Vagina (tissue), 2 donors: Measurements from ENCODE around the gene ZNF641. TPM values are rescaled to one million over a fixed set of nuclear protein-coding genes. Genes with fewer than 3 reads are reported as not detected.

Experiments
- DNase-seq, 2 donors: peaks; one replicate each; pipeline ENCODE4 v3.0.0-alpha.2; 2017; ENCODE audit errors: extremely low spot score in 2 of 2
- H3K27ac ChIP-seq: fragments of 200-600 bp; sonication (generic); one replicate; pipeline ENCODE4 v1.5.1; 2019
- H3K27me3 ChIP-seq: fragments of 200-600 bp; sonication (generic); one replicate; pipeline ENCODE4 v1.5.1; 2019
- H3K36me3 ChIP-seq, 2 donors: fragments of 200-600 bp; sonication (generic); one replicate each; pipeline ENCODE4 v1.5.1; 2017 to 2019
- H3K4me1 ChIP-seq: fragments of 200-600 bp; sonication (generic); one replicate; pipeline ENCODE4 v1.5.1; 2019
- H3K4me3 ChIP-seq, 2 donors: fragments of 200-600 bp; sonication (generic); 1 replicate in 1 of 2; 2 replicates in 1 of 2; pipeline ENCODE4 v1.5.1; 2016 to 2019
- H3K9me3 ChIP-seq: fragments of 200-600 bp; sonication (generic); one replicate; pipeline ENCODE4 v1.5.1; 2019
- CTCF ChIP-seq, 3 experiments: fragments of 450-650 bp in 2 of 3; fragments of 200-600 bp in 1 of 3; sonication (generic) in 1 of 3; IDR thresholded peaks; one replicate each; pipeline ENCODE4 v1.5.1; 2017 to 2019; ENCODE audit warnings: antibody characterized with exemption in 3 of 3, mild to moderate bottlenecking in 2 of 3, moderate library complexity in 2 of 3
- POLR2A ChIP-seq, 2 donors: fragments of 450-650 bp; IDR thresholded peaks; one replicate each; pipeline ENCODE4 v1.6.1; 2017; ENCODE audit warnings: antibody characterized with exemption in 2 of 2, mild to moderate bottlenecking in 2 of 2, moderate library complexity in 2 of 2
- POLR2AphosphoS5 ChIP-seq, 2 donors: sonication (generic); formaldehyde crosslinking; IDR thresholded peaks; one replicate each; pipeline ENCODE4 v1.9.0; 2017; ENCODE audit warnings: antibody characterized with exemption in 2 of 2, mild to moderate bottlenecking in 2 of 2, low read depth in 1 of 2; ENCODE audit not compliant: insufficient read depth in 1 of 2
- intact Hi-C: fragments of 100-400 bp; cut with DNase I; formaldehyde crosslinking; loops from one replicate; pipeline ENCODE4 v1.15.1; 2023
- total RNA-seq: library from RNA; depleted of rRNA; stranded (reverse); fragments of >200 nt; gene quantifications from one replicate; pipeline ENCODE4 v1.2.3, GENCODE V29; 2016

Gene ZNF641
- total RNA-seq, 1 donor from 2014 or later: 15.5 TPM

GRCh38 chr12:48379794-48380193 is 29.1 kb upstream of the ZNF641 start:
- Histone ChIP-seq H3K36me3 (no peaks in the 10 kb centered on the region), H3K27ac (no peak overlapping the region), H3K4me1 (no peaks in the 10 kb centered on the region), H3K27me3 (no peaks in the 10 kb centered on the region), H3K4me3 (no peak overlapping the region), H3K9me3 (no peaks in the 10 kb centered on the region)
- no peak for TF ChIP-seq POLR2A (IDR thresholded peaks at IDR 0.05)
- no peak for TF ChIP-seq CTCF (IDR thresholded peaks at IDR 0.05)
- no peak for TF ChIP-seq POLR2AphosphoS5 (IDR thresholded peaks at IDR 0.05; ENCODE audit: insufficient read depth in 1 of 2, low read depth in 1 of 2)
- intact Hi-C loops: loop anchor here (5.0 kb wide), 1 partner anchor 563 kb away; no protein-coding TSS in a partner anchor
- DNase-seq: no peak

GRCh38 chr12:48377646-48378045 is 26.9 kb upstream of the ZNF641 start:
- TF ChIP-seq POLR2AphosphoS5 (IDR thresholded peaks at IDR 0.05; ENCODE audit: insufficient read depth in 1 of 2, low read depth in 1 of 2) (no peak), POLR2A (IDR thresholded peaks at IDR 0.05) (no peak), CTCF (IDR thresholded peaks at IDR 0.05) (no peak)
- Histone ChIP-seq H3K27ac (no peak overlapping the region), H3K4me1 (no peaks in the 10 kb centered on the region), H3K4me3 (no peak overlapping the region), H3K9me3 (no peaks in the 10 kb centered on the region), H3K36me3 (no peaks in the 10 kb centered on the region), H3K27me3 (no peaks in the 10 kb centered on the region)
- no peak for DNase-seq
- intact Hi-C loops: no loop called here

GRCh38 chr12:48374164-48374563 is 23.4 kb upstream of the ZNF641 start:
- no peak overlapping the region for H3K27ac ChIP-seq
- H3K4me1 ChIP-seq: no peaks in the 10 kb centered on the region
- no peak for TF ChIP-seq POLR2A (IDR thresholded peaks at IDR 0.05)
- TF ChIP-seq CTCF (IDR thresholded peaks at IDR 0.05): no peak
- no peak for TF ChIP-seq POLR2AphosphoS5 (IDR thresholded peaks at IDR 0.05; ENCODE audit: insufficient read depth in 1 of 2, low read depth in 1 of 2)
- intact Hi-C loops: no loop called here
- H3K9me3 ChIP-seq: no peaks in the 10 kb centered on the region
- H3K4me3 ChIP-seq: no peak overlapping the region
- H3K27me3 ChIP-seq: no peaks in the 10 kb centered on the region
- no peaks in the 10 kb centered on the region for H3K36me3 ChIP-seq
- DNase-seq: no peak

GRCh38 chr12:48366131-48366530 is 15.4 kb upstream of the ZNF641 start:
- H3K9me3 ChIP-seq: no peaks in the 10 kb centered on the region
- TF ChIP-seq POLR2AphosphoS5 (IDR thresholded peaks at IDR 0.05; ENCODE audit: insufficient read depth in 1 of 2, low read depth in 1 of 2) (no peak), CTCF (IDR thresholded peaks at IDR 0.05) (no peak), POLR2A (IDR thresholded peaks at IDR 0.05) (no peak)
- intact Hi-C loops: no loop called here

GRCh38 chr12:48361664-48362339 is 11.1 kb upstream of the ZNF641 start:
- H3K27ac ChIP-seq: no peak overlapping the region
- H3K36me3 ChIP-seq: no peaks in the 10 kb centered on the region
- no peaks in the 10 kb centered on the region for H3K9me3 ChIP-seq
- TF ChIP-seq POLR2A (IDR thresholded peaks at IDR 0.05) (no peak), POLR2AphosphoS5 (IDR thresholded peaks at IDR 0.05; ENCODE audit: insufficient read depth in 1 of 2, low read depth in 1 of 2) (no peak), CTCF (IDR thresholded peaks at IDR 0.05) (no peak)
- DNase-seq: no peak
- no peak overlapping the region for H3K4me3 ChIP-seq
- no peaks in the 10 kb centered on the region for H3K27me3 ChIP-seq
- H3K4me1 ChIP-seq: no peaks in the 10 kb centered on the region
- intact Hi-C loops: no loop called here

More at GRCh38 chr12:48366131-48366530, 15.4 kb upstream of the ZNF641 start:
- no peaks in the 10 kb centered on the region for H3K27me3 ChIP-seq
- no peaks in the 10 kb centered on the region for H3K36me3 ChIP-seq
- H3K4me1 ChIP-seq: no peaks in the 10 kb centered on the region
- no peak for DNase-seq
- H3K27ac ChIP-seq: no peak overlapping the region
- H3K4me3 ChIP-seq: no peak overlapping the region
